H1 (cell line): ENCODE measurements around the gene ALPL.

Source experiments
- BRCA1 ChIP-seq: IDR thresholded peaks from 2 replicates; pipeline ENCODE4 v1.6.1; 2012; ENCODE audit warnings: low read depth, low read length, improper control_type of control experiment
- CREB1 ChIP-seq: IDR thresholded peaks from 2 replicates; pipeline ENCODE4 v1.6.1; 2012; ENCODE audit warnings: inconsistent platforms
- FOSL1 ChIP-seq: IDR thresholded peaks from 2 replicates; pipeline ENCODE4 v1.6.1; 2011; ENCODE audit warnings: mild to moderate bottlenecking, low read depth, low read length, moderate library complexity; ENCODE audit not compliant: insufficient read depth
- NANOG ChIP-seq: IDR thresholded peaks from 2 replicates; pipeline ENCODE4 v1.6.1; 2011; ENCODE audit warnings: low read length, low read depth, mild to moderate bottlenecking, inconsistent platforms; ENCODE audit not compliant: insufficient read depth, poor library complexity, severe bottlenecking
- POLR2AphosphoS5 ChIP-seq: IDR thresholded peaks from 2 replicates; pipeline ENCODE4 v1.6.1; 2011; ENCODE audit warnings: low read depth, low read length
- SRF ChIP-seq: IDR thresholded peaks from 2 replicates; pipeline ENCODE4 v1.6.1; 2011; ENCODE audit warnings: mild to moderate bottlenecking, low read depth, low read length, moderate library complexity
- SUZ12 ChIP-seq: fragments of 200-600 bp; sonication (generic); IDR thresholded peaks from 2 replicates; pipeline ENCODE4 v1.6.1; 2012; ENCODE audit warnings: mild to moderate bottlenecking, inconsistent platforms, low read length, moderate library complexity, mixed read lengths
- TEAD4 ChIP-seq: IDR thresholded peaks from 2 replicates; pipeline ENCODE4 v1.6.1; 2012; ENCODE audit warnings: low read depth, low read length, inconsistent platforms, mixed read lengths
- TF ChIP-seq, protein P1 (sequence below), 3 experiments: IDR thresholded peaks; 1 replicate in 2 of 3; 2 replicates in 1 of 3; pipeline versions ENCODE4 v1.5.1 to v1.6.1; 2011; ENCODE audit warnings: low read length in 3 of 3, mild to moderate bottlenecking in 3 of 3, inconsistent platforms in 2 of 3, low read depth in 1 of 3, moderate library complexity in 1 of 3; ENCODE audit not compliant: insufficient read depth in 1 of 3; ENCODE audit errors: control extremely low read depth in 1 of 3
- TF ChIP-seq, protein P2 (sequence below): IDR thresholded peaks from 2 replicates; pipeline ENCODE4 v1.6.1; 2012; ENCODE audit warnings: inconsistent platforms

DNA sequence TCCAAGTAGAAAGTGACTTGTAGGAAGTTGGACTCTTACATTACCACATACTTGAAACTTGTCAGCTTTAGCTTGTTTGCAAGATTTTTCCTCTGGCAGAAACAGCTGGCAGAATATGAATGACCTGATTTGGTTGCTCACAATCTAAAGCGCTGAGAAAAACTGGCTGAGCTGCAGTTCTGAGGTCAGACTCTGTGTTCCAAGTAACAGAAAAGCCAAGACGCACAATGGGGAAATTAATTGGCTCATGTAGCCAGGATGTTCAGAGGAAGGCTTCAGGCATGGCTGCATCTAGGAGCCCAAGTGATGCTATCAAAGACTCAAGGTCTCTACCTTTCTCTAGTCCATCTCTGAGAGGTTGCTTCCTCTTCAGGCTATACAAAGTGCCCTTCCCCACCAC lies 27.0 kb downstream of the ALPL start:
- TF ChIP-seq SUZ12 (no peak), TEAD4 (no peak), FOSL1 (no peak), BRCA1 (no peak), SRF (no peak), POLR2AphosphoS5 (no peak), CREB1 (no peak), NANOG (no peak)
- TF ChIP-seq, protein P1, sequence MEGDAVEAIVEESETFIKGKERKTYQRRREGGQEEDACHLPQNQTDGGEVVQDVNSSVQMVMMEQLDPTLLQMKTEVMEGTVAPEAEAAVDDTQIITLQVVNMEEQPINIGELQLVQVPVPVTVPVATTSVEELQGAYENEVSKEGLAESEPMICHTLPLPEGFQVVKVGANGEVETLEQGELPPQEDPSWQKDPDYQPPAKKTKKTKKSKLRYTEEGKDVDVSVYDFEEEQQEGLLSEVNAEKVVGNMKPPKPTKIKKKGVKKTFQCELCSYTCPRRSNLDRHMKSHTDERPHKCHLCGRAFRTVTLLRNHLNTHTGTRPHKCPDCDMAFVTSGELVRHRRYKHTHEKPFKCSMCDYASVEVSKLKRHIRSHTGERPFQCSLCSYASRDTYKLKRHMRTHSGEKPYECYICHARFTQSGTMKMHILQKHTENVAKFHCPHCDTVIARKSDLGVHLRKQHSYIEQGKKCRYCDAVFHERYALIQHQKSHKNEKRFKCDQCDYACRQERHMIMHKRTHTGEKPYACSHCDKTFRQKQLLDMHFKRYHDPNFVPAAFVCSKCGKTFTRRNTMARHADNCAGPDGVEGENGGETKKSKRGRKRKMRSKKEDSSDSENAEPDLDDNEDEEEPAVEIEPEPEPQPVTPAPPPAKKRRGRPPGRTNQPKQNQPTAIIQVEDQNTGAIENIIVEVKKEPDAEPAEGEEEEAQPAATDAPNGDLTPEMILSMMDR (IDR thresholded peaks at IDR 0.05; ENCODE audit: control extremely low read depth in 1 of 3, insufficient read depth in 1 of 3, low read depth in 1 of 3, low read length in 3 of 3), result no peak
- TF ChIP-seq, protein P2, sequence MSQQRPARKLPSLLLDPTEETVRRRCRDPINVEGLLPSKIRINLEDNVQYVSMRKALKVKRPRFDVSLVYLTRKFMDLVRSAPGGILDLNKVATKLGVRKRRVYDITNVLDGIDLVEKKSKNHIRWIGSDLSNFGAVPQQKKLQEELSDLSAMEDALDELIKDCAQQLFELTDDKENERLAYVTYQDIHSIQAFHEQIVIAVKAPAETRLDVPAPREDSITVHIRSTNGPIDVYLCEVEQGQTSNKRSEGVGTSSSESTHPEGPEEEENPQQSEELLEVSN, result no peak
